Spleen (tissue), 7 donors: ENCODE data around the gene PIP4K2B.

ENCODE experiments used
- POLR2A ChIP-seq, 3 donors: fragments of 450-650 bp; IDR thresholded peaks; one replicate each; pipeline ENCODE4 v1.5.1; 2017; ENCODE audit warnings: antibody characterized with exemption in 3 of 3, mild to moderate bottlenecking in 1 of 3
- POLR2AphosphoS5 ChIP-seq, 3 donors: sonication (generic); formaldehyde crosslinking; IDR thresholded peaks; one replicate each; pipeline ENCODE4 v1.5.1; 2017; ENCODE audit warnings: antibody characterized with exemption in 3 of 3
- TF ChIP-seq, protein P1 (sequence below), 11 experiments: fragments of 200-600 bp in 7 of 11; fragments of 450-650 bp in 4 of 11; sonication (generic) in 4 of 11; IDR thresholded peaks in 8 of 11; conservative IDR thresholded peaks in 3 of 11; 1 replicate in 7 of 11; 2 replicates in 4 of 11; pipeline versions ENCODE4 v1.4.0 to v1.8.0; 2016 to 2021; ENCODE audit warnings: antibody characterized with exemption in 11 of 11, inconsistent platforms in 4 of 11, mild to moderate bottlenecking in 1 of 11
- donor health status: DM: no; HTN: no; CAD: no; lungs with moderate emphysema.
- donor health status: DM: no; HTN: no; CAD: no.
- donor health status: DM: no; HTN: no; CAD: no.

- TF ChIP-seq, protein P1, sequence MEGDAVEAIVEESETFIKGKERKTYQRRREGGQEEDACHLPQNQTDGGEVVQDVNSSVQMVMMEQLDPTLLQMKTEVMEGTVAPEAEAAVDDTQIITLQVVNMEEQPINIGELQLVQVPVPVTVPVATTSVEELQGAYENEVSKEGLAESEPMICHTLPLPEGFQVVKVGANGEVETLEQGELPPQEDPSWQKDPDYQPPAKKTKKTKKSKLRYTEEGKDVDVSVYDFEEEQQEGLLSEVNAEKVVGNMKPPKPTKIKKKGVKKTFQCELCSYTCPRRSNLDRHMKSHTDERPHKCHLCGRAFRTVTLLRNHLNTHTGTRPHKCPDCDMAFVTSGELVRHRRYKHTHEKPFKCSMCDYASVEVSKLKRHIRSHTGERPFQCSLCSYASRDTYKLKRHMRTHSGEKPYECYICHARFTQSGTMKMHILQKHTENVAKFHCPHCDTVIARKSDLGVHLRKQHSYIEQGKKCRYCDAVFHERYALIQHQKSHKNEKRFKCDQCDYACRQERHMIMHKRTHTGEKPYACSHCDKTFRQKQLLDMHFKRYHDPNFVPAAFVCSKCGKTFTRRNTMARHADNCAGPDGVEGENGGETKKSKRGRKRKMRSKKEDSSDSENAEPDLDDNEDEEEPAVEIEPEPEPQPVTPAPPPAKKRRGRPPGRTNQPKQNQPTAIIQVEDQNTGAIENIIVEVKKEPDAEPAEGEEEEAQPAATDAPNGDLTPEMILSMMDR (IDR thresholded peaks at IDR 0.05 in 8 of 11, conservative IDR thresholded peaks at IDR 0.05 in 3 of 11) = no peak
- TF ChIP-seq POLR2AphosphoS5 (IDR thresholded peaks at IDR 0.05) (no peak), POLR2A (IDR thresholded peaks at IDR 0.05) (no peak)
Measured at GRCh38 chr17:38742411-38743308, 56.7 kb downstream of the PIP4K2B start.
